Neural cell (in vitro differentiated cells): Measurements from ENCODE around the gene WDR87. TPM values are rescaled to one million over a fixed set of nuclear protein-coding genes. Genes with fewer than 3 reads are reported as not detected.

ENCODE experiments used
- H2AFZ ChIP-seq: fragments of 200-600, 300-800 bp; sonication (generic), shearing (Covaris generic); 2 replicates; pipeline ENCODE4 v1.6.0; 2014; ENCODE audit warnings: low read depth, mild to moderate bottlenecking, antibody characterized with exemption, low read length, moderate library complexity
- H3F3A ChIP-seq: fragments of 200-600 bp; shearing (Covaris generic); 2 replicates; pipeline ENCODE4 v1.6.1; 2016; ENCODE audit warnings: mild to moderate bottlenecking, moderate library complexity, mixed read lengths, antibody characterized with exemption, low read length; ENCODE audit not compliant: insufficient read depth, poor library complexity, severe bottlenecking
- H3K27ac ChIP-seq: fragments of 200-600, 300-800 bp; sonication (generic), shearing (Covaris generic); 2 replicates; pipeline ENCODE4 v1.5.1; 2014; ENCODE audit warnings: mild to moderate bottlenecking, low read length, moderate library complexity
- H3K27me3 ChIP-seq: fragments of 300-800, 200-600 bp; sonication (generic), shearing (Covaris generic); 2 replicates; pipeline ENCODE4 v1.6.0; 2014; ENCODE audit warnings: mild to moderate bottlenecking, low read depth, low read length, moderate library complexity; ENCODE audit not compliant: insufficient read depth
- H3K36me3 ChIP-seq: fragments of 300-800, 200-600 bp; sonication (generic), shearing (Covaris generic); 2 replicates; pipeline ENCODE4 v1.5.1; 2014; ENCODE audit warnings: mild to moderate bottlenecking, antibody characterized with exemption, low read length, moderate library complexity; ENCODE audit not compliant: insufficient read depth
- H3K4me2 ChIP-seq: fragments of 300-800, 200-600 bp; sonication (generic), shearing (Covaris generic); 2 replicates; pipeline ENCODE4 v1.6.0; 2014; ENCODE audit warnings: mild to moderate bottlenecking, low read length
- H3K4me3 ChIP-seq: fragments of 300-800, 200-600 bp; sonication (generic), shearing (Covaris generic); 2 replicates; pipeline ENCODE4 v1.5.1; 2014; ENCODE audit warnings: mild to moderate bottlenecking, low read length, moderate library complexity
- H3K79me2 ChIP-seq: fragments of 200-600 bp; shearing (Covaris generic); replicated peaks from 2 replicates; pipeline ENCODE4 v1.6.0; 2014; ENCODE audit warnings: mild to moderate bottlenecking, low read length, moderate library complexity; ENCODE audit not compliant: insufficient read depth
- H3K9ac ChIP-seq: fragments of 300-800, 200-600 bp; sonication (generic), shearing (Covaris generic); 2 replicates; pipeline ENCODE4 v1.6.1; 2016; ENCODE audit warnings: mild to moderate bottlenecking, low read length, mixed read lengths
- H3K9me2 ChIP-seq: fragments of 200-600 bp; shearing (Covaris generic); 2 replicates; pipeline ENCODE4 v1.6.1; 2016; ENCODE audit warnings: mild to moderate bottlenecking, low read length, mixed read lengths; ENCODE audit not compliant: insufficient read depth
- H3K9me3 ChIP-seq: fragments of 200-600, 300-800 bp; sonication (generic), shearing (Covaris generic); 2 replicates; pipeline ENCODE4 v1.6.1; 2016; ENCODE audit warnings: mild to moderate bottlenecking, mixed run types, low read length, moderate library complexity, mixed read lengths
- H4K20me1 ChIP-seq: fragments of 200-600 bp; shearing (Covaris generic); 2 replicates; pipeline ENCODE4 v1.6.1; 2016; ENCODE audit warnings: mild to moderate bottlenecking, mixed run types; ENCODE audit not compliant: insufficient read depth
- EP300 ChIP-seq: fragments of 450-650 bp; conservative IDR thresholded peaks from 2 replicates; pipeline ENCODE4 v1.6.1; 2014; ENCODE audit warnings: antibody characterized with exemption, mild to moderate bottlenecking, moderate library complexity; ENCODE audit not compliant: poor library complexity, severe bottlenecking
- EZH2 ChIP-seq: fragments of 200-600, 300-800 bp; shearing (Covaris generic), sonication (generic); IDR thresholded peaks from 2 replicates; pipeline ENCODE4 v1.6.1; 2014; ENCODE audit warnings: antibody characterized with exemption, low read length, borderline replicate concordance, mild to moderate bottlenecking; ENCODE audit not compliant: insufficient read depth, poor library complexity, severe bottlenecking
- MXI1 ChIP-seq: fragments of 450-650 bp; conservative IDR thresholded peaks from 2 replicates; pipeline ENCODE4 v1.6.1; 2014; ENCODE audit warnings: antibody characterized with exemption, mild to moderate bottlenecking; ENCODE audit not compliant: poor library complexity, severe bottlenecking
- POLR2AphosphoS5 ChIP-seq: IDR thresholded peaks from 2 replicates; pipeline ENCODE4 v1.6.1; 2012
- RAD21 ChIP-seq: fragments of 450-650 bp; conservative IDR thresholded peaks from 2 replicates; pipeline ENCODE4 v1.6.1; 2014; ENCODE audit warnings: antibody characterized with exemption, mild to moderate bottlenecking, moderate library complexity
- SMC3 ChIP-seq: fragments of 450-650 bp; conservative IDR thresholded peaks from 2 replicates; pipeline ENCODE4 v1.6.1; 2014; ENCODE audit warnings: antibody characterized with exemption, mild to moderate bottlenecking, moderate library complexity; ENCODE audit not compliant: poor library complexity
- TAF1 ChIP-seq: IDR thresholded peaks from 2 replicates; pipeline ENCODE4 v1.6.1; 2012; ENCODE audit warnings: low read depth
- polyA plus RNA-seq: library from polyadenylated mRNA; depleted of rRNA; stranded (reverse); fragments of >200 nt; gene quantifications from 2 replicates; pipeline ENCODE4 v1.2.3, GENCODE V29; 2014
- TF ChIP-seq, protein P1 (sequence below): IDR thresholded peaks from 2 replicates; pipeline ENCODE4 v1.6.1; 2012; ENCODE audit warnings: borderline replicate concordance
- TF ChIP-seq, protein P2 (sequence below): fragments of 450-650 bp; IDR thresholded peaks from 2 replicates; pipeline ENCODE4 v1.5.1; 2014; ENCODE audit warnings: antibody characterized with exemption, mild to moderate bottlenecking, moderate library complexity; ENCODE audit not compliant: poor library complexity, severe bottlenecking

WDR87 gene
- polyA plus RNA-seq, 1 donor from 2014 or later = not detected

DNA sequence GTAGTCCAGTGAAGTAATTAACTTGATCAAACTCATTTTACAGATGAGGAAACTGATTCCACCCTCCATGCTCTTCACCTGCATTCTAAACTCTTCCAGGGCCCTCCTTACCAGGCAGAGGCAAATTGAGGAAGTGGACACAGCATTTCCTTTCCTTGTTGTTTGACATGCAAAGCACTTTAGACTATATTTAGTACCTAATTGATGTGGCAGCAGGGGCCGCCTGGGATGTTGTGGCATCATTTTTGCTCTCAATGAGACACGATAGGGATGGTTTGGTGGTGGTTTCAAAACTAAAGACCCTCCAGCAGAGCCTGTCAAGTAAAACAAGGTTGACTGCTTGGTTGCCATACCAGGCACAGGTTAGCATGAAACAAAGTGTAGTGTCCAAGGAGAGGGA lies 8.5 kb upstream of the WDR87 start:
- H3K9ac ChIP-seq = no peak overlapping the region
- H3K27me3 ChIP-seq = no peaks in the 10 kb centered on the region
- no peak overlapping the region for H2AFZ ChIP-seq
- H3F3A ChIP-seq = no peaks in the 10 kb centered on the region
- no peak for TF ChIP-seq TAF1
- no peak for TF ChIP-seq MXI1
- no peak for TF ChIP-seq EZH2
- TF ChIP-seq, protein P1, sequence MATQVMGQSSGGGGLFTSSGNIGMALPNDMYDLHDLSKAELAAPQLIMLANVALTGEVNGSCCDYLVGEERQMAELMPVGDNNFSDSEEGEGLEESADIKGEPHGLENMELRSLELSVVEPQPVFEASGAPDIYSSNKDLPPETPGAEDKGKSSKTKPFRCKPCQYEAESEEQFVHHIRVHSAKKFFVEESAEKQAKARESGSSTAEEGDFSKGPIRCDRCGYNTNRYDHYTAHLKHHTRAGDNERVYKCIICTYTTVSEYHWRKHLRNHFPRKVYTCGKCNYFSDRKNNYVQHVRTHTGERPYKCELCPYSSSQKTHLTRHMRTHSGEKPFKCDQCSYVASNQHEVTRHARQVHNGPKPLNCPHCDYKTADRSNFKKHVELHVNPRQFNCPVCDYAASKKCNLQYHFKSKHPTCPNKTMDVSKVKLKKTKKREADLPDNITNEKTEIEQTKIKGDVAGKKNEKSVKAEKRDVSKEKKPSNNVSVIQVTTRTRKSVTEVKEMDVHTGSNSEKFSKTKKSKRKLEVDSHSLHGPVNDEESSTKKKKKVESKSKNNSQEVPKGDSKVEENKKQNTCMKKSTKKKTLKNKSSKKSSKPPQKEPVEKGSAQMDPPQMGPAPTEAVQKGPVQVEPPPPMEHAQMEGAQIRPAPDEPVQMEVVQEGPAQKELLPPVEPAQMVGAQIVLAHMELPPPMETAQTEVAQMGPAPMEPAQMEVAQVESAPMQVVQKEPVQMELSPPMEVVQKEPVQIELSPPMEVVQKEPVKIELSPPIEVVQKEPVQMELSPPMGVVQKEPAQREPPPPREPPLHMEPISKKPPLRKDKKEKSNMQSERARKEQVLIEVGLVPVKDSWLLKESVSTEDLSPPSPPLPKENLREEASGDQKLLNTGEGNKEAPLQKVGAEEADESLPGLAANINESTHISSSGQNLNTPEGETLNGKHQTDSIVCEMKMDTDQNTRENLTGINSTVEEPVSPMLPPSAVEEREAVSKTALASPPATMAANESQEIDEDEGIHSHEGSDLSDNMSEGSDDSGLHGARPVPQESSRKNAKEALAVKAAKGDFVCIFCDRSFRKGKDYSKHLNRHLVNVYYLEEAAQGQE = no peak
- no peak for TF ChIP-seq RAD21
- TF ChIP-seq SMC3 = no peak
- no peak for TF ChIP-seq EP300
- TF ChIP-seq POLR2AphosphoS5 = no peak
- TF ChIP-seq, protein P2, sequence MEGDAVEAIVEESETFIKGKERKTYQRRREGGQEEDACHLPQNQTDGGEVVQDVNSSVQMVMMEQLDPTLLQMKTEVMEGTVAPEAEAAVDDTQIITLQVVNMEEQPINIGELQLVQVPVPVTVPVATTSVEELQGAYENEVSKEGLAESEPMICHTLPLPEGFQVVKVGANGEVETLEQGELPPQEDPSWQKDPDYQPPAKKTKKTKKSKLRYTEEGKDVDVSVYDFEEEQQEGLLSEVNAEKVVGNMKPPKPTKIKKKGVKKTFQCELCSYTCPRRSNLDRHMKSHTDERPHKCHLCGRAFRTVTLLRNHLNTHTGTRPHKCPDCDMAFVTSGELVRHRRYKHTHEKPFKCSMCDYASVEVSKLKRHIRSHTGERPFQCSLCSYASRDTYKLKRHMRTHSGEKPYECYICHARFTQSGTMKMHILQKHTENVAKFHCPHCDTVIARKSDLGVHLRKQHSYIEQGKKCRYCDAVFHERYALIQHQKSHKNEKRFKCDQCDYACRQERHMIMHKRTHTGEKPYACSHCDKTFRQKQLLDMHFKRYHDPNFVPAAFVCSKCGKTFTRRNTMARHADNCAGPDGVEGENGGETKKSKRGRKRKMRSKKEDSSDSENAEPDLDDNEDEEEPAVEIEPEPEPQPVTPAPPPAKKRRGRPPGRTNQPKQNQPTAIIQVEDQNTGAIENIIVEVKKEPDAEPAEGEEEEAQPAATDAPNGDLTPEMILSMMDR = no peak
- H3K9me3 ChIP-seq = no peaks in the 10 kb centered on the region
- no peak overlapping the region for H3K4me3 ChIP-seq
- H3K9me2 ChIP-seq = no peaks in the 10 kb centered on the region
- no peaks in the 10 kb centered on the region for H3K79me2 ChIP-seq
- no peaks in the 10 kb centered on the region for H3K36me3 ChIP-seq
- H3K27ac ChIP-seq = no peak overlapping the region
- no peak overlapping the region for H3K4me2 ChIP-seq
- H4K20me1 ChIP-seq = no peaks in the 10 kb centered on the region

DNA sequence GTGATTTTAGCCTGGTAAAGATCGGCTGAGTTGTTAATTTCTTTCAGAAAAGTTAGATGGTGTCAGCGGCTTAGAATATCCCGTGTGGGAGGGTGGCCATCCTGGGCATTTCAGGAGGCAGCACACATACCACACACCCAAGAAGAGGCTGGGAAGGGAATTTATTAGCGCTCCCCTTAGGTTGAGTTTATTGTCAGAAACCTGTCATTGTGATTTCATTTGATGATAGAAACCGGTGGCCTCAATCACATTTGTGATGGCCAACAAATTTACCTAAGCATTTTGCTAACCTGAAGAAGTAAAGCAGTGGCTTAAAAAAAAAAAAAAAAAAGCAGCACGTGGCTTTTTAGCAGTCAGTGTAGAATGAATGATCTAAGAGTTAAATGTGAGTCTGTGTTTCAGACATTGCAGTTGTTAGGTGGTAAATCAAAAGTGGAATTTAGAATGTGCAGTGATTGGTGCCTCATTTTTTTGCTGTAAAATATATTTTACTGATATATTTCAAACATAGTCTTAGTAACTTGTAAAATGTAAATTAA lies 3.3 kb upstream of the WDR87 start:
- Histone ChIP-seq H4K20me1 (no peaks in the 10 kb centered on the region), H2AFZ (no peak overlapping the region), H3K9me3 (no peaks in the 10 kb centered on the region), H3K9me2 (no peaks in the 10 kb centered on the region), H3K9ac (no peak overlapping the region), H3K36me3 (no peaks in the 10 kb centered on the region), H3K4me3 (no peak overlapping the region), H3K27me3 (no peaks in the 10 kb centered on the region), H3K27ac (no peak overlapping the region), H3F3A (no peaks in the 10 kb centered on the region), H3K79me2 (peaks cover 12% of the 10 kb centered on the region), H3K4me2 (no peak overlapping the region)
- no peak for TF ChIP-seq POLR2AphosphoS5
- no peak for TF ChIP-seq MXI1
- TF ChIP-seq TAF1 = no peak
- TF ChIP-seq, protein P2 = no peak
- no peak for TF ChIP-seq EP300
- TF ChIP-seq SMC3 = no peak
- TF ChIP-seq RAD21 = no peak
- TF ChIP-seq, protein P1 = no peak
- TF ChIP-seq EZH2 = no peak
